ENCODE results near the gene PRAMEF20. TPM values are rescaled to one million over a fixed set of nuclear protein-coding genes. Genes with fewer than 3 reads are reported as not detected.

The PRAMEF20 gene
- total RNA-seq, 2 donors from 2014 or later: not detected

DNA sequence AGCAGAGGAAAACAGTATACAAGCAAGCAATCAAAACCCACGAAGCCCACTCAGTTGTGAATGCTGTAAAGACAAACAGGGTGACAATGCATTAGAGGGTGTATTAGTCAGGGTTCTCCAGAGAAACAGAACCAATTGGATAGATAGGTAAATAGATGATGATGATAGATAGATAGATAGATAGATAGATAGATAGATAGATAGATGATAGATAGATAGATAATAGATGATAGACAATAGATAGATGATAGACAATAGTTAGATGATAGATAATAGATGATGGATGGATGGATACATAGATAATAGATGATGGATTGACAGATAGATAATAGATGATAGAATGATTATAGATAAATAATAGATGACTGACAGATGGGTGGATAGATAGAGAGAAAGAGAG lies 55.3 kb downstream of the PRAMEF20 start:
- no peaks in the 10 kb centered on the region for H3K36me3 Mint-ChIP-seq (ENCODE audit: low read depth)
- H3K27me3 Mint-ChIP-seq (ENCODE audit: insufficient read depth): peaks cover 13% of the 10 kb centered on the region
- H3K9me3 Mint-ChIP-seq: peaks cover 33% of the 10 kb centered on the region
- no peak overlapping the region for H3K9ac ChIP-seq (ENCODE audit: extremely low read depth, low read length, poor library complexity, severe bottlenecking)
- 46 to 48% methylated on average over 1 of the region's 1 CpG for WGBS, 2 experiments (ENCODE audit: insufficient coverage in 1 of 2, insufficient read length in 1 of 2)
- no peaks in the 10 kb centered on the region for H3K4me1 Mint-ChIP-seq
- H3K4me3 ChIP-seq (ENCODE audit: low read length): no peak overlapping the region
- H3K27ac Mint-ChIP-seq: no peak overlapping the region
- no peaks in the 10 kb centered on the region for H3K27me3 ChIP-seq (ENCODE audit: control insufficient read depth, insufficient read depth, low read length, poor library complexity, severe bottlenecking)
- DNase-seq: no peak
- H3K27ac ChIP-seq (ENCODE audit: low read depth, low read length): no peak overlapping the region
- TF ChIP-seq, protein P1, sequence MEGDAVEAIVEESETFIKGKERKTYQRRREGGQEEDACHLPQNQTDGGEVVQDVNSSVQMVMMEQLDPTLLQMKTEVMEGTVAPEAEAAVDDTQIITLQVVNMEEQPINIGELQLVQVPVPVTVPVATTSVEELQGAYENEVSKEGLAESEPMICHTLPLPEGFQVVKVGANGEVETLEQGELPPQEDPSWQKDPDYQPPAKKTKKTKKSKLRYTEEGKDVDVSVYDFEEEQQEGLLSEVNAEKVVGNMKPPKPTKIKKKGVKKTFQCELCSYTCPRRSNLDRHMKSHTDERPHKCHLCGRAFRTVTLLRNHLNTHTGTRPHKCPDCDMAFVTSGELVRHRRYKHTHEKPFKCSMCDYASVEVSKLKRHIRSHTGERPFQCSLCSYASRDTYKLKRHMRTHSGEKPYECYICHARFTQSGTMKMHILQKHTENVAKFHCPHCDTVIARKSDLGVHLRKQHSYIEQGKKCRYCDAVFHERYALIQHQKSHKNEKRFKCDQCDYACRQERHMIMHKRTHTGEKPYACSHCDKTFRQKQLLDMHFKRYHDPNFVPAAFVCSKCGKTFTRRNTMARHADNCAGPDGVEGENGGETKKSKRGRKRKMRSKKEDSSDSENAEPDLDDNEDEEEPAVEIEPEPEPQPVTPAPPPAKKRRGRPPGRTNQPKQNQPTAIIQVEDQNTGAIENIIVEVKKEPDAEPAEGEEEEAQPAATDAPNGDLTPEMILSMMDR (conservative IDR thresholded peaks at IDR 0.05): no peak
- no peaks in the 10 kb centered on the region for H3K9me3 ChIP-seq (ENCODE audit: control insufficient read depth, low read length)
- H3K36me3 ChIP-seq (ENCODE audit: control insufficient read depth, insufficient read depth, low read length): no peaks in the 10 kb centered on the region
- no peaks in the 10 kb centered on the region for H3K4me1 ChIP-seq (ENCODE audit: control insufficient read depth, insufficient read depth, low read length)
- H3K4me3 Mint-ChIP-seq: no peak overlapping the region

DNA sequence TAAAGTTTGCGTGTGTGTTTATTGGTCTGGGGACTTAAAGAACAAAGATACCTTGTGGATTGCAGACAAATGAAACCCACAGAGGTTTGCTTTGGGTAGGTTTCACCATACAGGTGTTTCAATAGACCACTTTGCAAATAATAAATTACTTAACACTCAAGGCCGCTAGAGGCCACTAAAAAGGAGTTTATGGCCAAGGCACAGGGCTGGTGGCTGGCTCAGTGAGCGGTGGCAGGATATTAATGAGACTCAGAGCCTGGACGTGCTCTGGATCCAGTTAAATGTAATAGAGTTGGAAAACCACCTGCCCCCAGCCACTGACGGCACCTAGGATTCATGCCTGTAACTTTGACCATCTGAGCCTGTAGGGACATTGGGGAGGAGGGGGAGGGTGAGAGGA lies 59.1 kb downstream of the PRAMEF20 start:
- Mint-ChIP-seq H3K4me1 (no peaks in the 10 kb centered on the region), H3K4me3 (no peak overlapping the region), H3K36me3 (ENCODE audit: low read depth) (no peaks in the 10 kb centered on the region), H3K27me3 (ENCODE audit: insufficient read depth) (peaks cover 18% of the 10 kb centered on the region), H3K27ac (no peak overlapping the region), H3K9me3 (peaks cover 15% of the 10 kb centered on the region)
- Histone ChIP-seq H3K9ac (ENCODE audit: extremely low read depth, low read length, poor library complexity, severe bottlenecking) (no peak overlapping the region), H3K27ac (ENCODE audit: low read depth, low read length) (no peak overlapping the region), H3K4me3 (ENCODE audit: low read length) (no peak overlapping the region), H3K36me3 (ENCODE audit: control insufficient read depth, insufficient read depth, low read length) (no peaks in the 10 kb centered on the region), H3K27me3 (ENCODE audit: control insufficient read depth, insufficient read depth, low read length, poor library complexity, severe bottlenecking) (no peaks in the 10 kb centered on the region), H3K9me3 (ENCODE audit: control insufficient read depth, low read length) (no peaks in the 10 kb centered on the region), H3K4me1 (ENCODE audit: control insufficient read depth, insufficient read depth, low read length) (no peaks in the 10 kb centered on the region)
- TF ChIP-seq, protein P1 (conservative IDR thresholded peaks at IDR 0.05): peak; percentile 62
- WGBS, 2 experiments (ENCODE audit: insufficient coverage in 1 of 2, insufficient read length in 1 of 2): 46 to 61% methylated on average over 4 to 5 of the region's 5 CpGs
- peak; percentile 54 for DNase-seq

Other genes with a start within 250 kb of the PRAMEF20 start
- not detected for gene HNRNPCL4, start 244.8 kb upstream of the PRAMEF20 start, total RNA-seq
- gene PRAMEF9, start 238.6 kb upstream of the PRAMEF20 start, total RNA-seq: not detected
- gene PRAMEF13, start 209.0 kb upstream of the PRAMEF20 start, total RNA-seq: not detected
- gene PRAMEF18, start 184.3 kb upstream of the PRAMEF20 start, total RNA-seq: not detected
- gene PRAMEF5, start 156.3 kb upstream of the PRAMEF20 start, total RNA-seq: not detected
- not detected for gene PRAMEF8, start 125.3 kb upstream of the PRAMEF20 start, total RNA-seq
- gene PRAMEF33, start 106.9 kb upstream of the PRAMEF20 start, total RNA-seq: not detected
- gene PRAMEF15, start 94.9 kb upstream of the PRAMEF20 start, total RNA-seq: not detected
- gene PRAMEF14, start 63.3 kb upstream of the PRAMEF20 start, total RNA-seq: not detected
- gene PRAMEF19, start 38.5 kb upstream of the PRAMEF20 start, total RNA-seq: not detected
- not detected for gene PRAMEF17, start 20.8 kb upstream of the PRAMEF20 start, total RNA-seq
- under 1 TPM; 0.46 to 0.51 TPM for gene LRRC38, start 103.6 kb downstream of the PRAMEF20 start, total RNA-seq
- gene PDPN, start 173.4 kb downstream of the PRAMEF20 start, total RNA-seq: 10 to 100 TPM; 29.9 to 43.2 TPM